ENCODE measurements around the gene ALDH16A1.

Gene ALDH16A1

DNA sequence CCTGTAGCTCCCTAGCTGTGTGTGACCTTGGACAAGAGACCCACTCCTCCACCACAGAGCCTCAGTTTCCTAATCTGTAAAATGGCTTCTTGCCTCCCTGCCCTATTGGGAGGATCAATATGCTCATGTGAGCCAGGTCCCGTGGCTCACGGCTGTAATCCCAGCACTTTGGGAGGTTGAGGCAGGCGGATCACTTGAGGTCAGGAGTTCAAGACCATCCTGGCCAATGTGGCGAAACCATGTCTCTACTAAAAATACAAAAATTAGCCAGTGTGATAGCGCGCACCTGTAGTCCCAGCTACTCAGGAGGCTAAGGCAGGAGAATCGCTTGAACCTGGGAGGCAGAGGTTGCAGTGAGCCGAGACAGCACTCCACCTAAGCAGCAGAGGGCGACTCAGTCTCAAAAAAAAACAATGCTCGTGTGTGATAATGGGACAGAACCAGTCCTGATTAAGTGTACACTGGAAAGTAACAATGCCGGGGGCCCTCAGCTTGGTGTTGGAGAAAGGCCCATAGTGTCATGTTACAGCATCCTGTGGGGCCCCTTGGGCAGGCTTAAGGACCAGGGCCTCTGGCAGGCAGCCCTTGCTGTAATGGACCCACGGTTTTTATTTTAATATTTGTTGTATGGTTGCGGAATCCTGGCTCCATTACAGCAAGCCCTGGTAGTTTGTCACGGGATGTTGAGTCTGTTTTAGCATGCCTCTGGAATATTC is 50.0 kb downstream of the ALDH16A1 start:
- no peak overlapping the region for H3K4me3 ChIP-seq (replicated peaks in 1 of 2; ENCODE audit: low read depth in 2 of 2, low read length in 2 of 2)
- peak; percentile 84 to 97 for DNase-seq (ENCODE audit: low read depth in 2 of 2)
- TF ChIP-seq, protein P1, sequence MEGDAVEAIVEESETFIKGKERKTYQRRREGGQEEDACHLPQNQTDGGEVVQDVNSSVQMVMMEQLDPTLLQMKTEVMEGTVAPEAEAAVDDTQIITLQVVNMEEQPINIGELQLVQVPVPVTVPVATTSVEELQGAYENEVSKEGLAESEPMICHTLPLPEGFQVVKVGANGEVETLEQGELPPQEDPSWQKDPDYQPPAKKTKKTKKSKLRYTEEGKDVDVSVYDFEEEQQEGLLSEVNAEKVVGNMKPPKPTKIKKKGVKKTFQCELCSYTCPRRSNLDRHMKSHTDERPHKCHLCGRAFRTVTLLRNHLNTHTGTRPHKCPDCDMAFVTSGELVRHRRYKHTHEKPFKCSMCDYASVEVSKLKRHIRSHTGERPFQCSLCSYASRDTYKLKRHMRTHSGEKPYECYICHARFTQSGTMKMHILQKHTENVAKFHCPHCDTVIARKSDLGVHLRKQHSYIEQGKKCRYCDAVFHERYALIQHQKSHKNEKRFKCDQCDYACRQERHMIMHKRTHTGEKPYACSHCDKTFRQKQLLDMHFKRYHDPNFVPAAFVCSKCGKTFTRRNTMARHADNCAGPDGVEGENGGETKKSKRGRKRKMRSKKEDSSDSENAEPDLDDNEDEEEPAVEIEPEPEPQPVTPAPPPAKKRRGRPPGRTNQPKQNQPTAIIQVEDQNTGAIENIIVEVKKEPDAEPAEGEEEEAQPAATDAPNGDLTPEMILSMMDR (IDR thresholded peaks at IDR 0.05; ENCODE audit: low read depth, low read length): peak; percentile 65

DNA sequence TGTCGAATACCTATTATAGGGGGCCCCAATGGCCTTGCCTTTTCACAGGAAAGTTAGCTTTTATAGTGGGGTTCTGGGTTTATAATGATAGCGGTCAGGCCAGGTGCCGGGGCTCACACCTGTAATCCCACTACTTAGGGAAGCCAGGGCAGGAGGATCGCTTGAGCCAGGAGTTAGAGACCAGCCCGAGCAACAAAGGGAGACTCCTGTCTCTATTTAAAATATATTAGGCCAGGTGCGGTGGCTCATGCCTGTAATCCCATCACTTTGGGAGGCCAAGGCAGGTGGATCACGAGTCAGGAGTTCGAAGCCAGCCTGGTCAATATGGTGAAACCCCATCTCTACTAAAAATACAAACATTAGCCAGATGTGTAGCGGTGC is 50.5 kb downstream of the ALDH16A1 start:
- TF ChIP-seq, protein P1 (IDR thresholded peaks at IDR 0.05; ENCODE audit: low read depth, low read length): no peak
- H3K4me3 ChIP-seq (replicated peaks in 1 of 2; ENCODE audit: low read depth in 2 of 2, low read length in 2 of 2): no peak overlapping the region
- DNase-seq (ENCODE audit: low read depth in 2 of 2): no peak

DNA sequence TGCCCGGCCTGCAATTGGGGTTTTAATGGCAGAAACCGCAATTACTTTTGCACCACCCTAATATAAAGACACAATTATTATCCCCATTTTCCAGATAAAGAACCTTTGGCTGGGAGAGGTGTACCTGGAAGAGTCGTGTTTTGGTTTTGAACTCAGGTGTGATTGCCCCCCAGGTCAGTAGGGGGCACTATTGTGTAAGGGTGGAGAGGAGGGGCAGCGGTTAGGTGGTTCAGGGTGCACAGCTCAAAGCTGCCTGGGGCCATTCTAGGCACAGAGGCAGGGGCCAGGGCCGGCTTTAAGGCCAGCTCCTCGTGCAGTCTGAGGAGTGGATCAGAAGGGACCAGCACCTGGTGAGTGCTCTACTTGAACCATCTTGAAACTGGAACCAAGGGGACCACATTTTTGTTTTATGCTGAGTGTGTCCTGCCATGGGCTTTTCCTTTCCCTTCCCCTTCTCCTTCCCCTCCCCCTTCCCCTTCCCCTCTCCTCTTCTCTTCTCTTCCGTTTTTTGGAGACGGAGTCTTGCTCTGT is 53.6 kb downstream of the ALDH16A1 start:
- H3K4me3 ChIP-seq (replicated peaks in 1 of 2; ENCODE audit: low read depth in 2 of 2, low read length in 2 of 2): no peak overlapping the region
- TF ChIP-seq, protein P1 (IDR thresholded peaks at IDR 0.05; ENCODE audit: low read depth, low read length): peak; percentile 82
- DNase-seq (ENCODE audit: low read depth in 2 of 2): peak; percentile 62 to 68

DNA sequence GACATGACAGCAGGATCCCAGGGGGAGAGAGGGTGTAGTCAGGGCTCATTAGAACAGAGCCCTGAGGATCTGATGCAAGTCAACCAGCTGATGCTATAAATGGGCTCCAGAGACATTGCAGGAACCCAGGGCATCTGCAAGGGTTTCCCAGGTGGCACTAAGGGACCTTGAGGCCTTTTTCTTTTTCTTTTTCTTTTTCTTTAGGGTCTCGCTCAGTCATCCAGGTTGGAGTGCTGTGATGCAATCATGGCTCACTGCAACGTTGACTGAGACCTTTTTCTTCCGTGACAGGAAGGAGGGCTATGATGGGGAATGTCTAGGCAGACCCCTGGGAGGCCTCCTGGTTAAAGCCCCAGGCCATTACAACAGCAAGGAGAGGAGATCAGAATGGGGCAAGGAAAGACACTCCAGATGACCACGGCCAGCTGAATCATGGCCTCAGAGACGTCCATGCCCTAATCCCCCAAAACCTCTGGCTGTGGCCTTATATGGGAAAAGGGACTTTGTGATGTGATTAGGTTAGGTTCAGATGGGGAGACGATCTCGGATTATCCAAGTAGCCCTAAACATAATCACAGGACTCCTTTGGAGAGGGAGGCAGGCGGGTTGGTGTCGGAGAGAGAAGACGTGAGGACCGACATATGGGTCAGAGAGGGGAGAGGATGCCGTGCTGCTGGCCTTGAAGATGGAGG is 54.9 kb downstream of the ALDH16A1 start:
- TF ChIP-seq, protein P1 (IDR thresholded peaks at IDR 0.05; ENCODE audit: low read depth, low read length): no peak
- no peak for DNase-seq (ENCODE audit: low read depth in 2 of 2)
- no peak overlapping the region for H3K4me3 ChIP-seq (replicated peaks in 1 of 2; ENCODE audit: low read depth in 2 of 2, low read length in 2 of 2)

DNA sequence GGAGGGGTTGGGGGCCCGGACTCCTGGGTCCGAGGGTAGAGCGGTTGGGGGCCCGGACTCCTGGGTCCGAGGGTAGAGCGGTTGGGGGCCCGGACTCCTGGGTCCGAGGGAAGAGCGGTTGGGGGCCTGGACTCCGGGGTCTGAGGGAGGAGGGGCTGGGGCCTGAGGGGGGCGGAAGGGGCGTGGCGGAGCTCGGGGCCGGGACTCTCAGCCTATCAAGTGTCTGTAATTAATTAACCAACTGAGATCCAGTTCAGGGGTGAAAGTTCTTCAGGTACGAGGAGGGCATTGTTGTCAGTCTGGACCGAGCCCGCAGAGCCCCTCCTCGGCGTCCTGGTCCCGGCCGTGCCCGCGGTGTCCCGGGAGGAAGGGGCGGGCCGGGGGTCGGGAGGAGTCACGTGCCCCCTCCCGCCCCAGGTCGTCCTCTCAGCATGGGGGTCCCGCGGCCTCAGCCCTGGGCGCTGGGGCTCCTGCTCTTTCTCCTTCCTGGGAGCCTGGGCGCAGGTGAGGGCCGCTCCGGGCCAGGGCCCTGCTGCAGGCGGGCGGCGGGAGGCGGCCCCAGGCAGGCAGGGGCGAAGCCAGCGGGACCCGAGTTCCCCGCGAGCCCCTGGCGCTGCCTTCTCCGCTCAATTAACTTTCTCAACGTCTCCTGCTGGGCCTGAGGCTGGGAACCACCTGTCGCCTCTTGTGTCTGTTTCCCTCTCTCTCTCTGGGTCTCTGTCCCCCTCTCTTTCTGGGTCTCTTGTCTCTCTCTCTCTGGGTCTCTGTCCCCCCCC is 60.1 kb downstream of the ALDH16A1 start:
- DNase-seq (ENCODE audit: low read depth in 2 of 2): peak in 1 of 2 donors; percentile 57
- peak overlapping the region; percentile 54 to 63 for H3K4me3 ChIP-seq (replicated peaks in 1 of 2; ENCODE audit: low read depth in 2 of 2, low read length in 2 of 2)
- TF ChIP-seq, protein P1 (IDR thresholded peaks at IDR 0.05; ENCODE audit: low read depth, low read length): no peak

DNA sequence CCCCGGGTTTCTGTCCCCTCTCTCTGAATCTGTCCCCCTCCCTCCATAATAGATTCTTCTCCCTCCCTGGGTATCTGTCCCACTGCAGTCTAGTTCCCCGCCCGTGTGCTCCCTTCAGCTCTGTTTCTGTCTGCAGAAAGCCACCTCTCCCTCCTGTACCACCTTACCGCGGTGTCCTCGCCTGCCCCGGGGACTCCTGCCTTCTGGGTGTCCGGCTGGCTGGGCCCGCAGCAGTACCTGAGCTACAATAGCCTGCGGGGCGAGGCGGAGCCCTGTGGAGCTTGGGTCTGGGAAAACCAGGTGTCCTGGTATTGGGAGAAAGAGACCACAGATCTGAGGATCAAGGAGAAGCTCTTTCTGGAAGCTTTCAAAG is 60.7 kb downstream of the ALDH16A1 start:
- TF ChIP-seq, protein P1 (IDR thresholded peaks at IDR 0.05; ENCODE audit: low read depth, low read length): no peak
- no peak for DNase-seq (ENCODE audit: low read depth in 2 of 2)
- peak overlapping the region in 1 of 2 donors; percentile 63 for H3K4me3 ChIP-seq (replicated peaks in 1 of 2; ENCODE audit: low read depth in 2 of 2, low read length in 2 of 2)
